SHP77 (cell line): ENCODE measurements around the gene MPRIP.
"Not testable (repeated sequence)": the region's sequence is repeated elsewhere in the genome, so short reads cannot be mapped to it uniquely, and the experiment has no call there.

ENCODE experiments used
- DNase-seq, 2 experiments: peaks; one replicate each; lab custom pipeline; 2025; lab: John Stamatoyannopoulos, UW

The MPRIP gene

DNA sequence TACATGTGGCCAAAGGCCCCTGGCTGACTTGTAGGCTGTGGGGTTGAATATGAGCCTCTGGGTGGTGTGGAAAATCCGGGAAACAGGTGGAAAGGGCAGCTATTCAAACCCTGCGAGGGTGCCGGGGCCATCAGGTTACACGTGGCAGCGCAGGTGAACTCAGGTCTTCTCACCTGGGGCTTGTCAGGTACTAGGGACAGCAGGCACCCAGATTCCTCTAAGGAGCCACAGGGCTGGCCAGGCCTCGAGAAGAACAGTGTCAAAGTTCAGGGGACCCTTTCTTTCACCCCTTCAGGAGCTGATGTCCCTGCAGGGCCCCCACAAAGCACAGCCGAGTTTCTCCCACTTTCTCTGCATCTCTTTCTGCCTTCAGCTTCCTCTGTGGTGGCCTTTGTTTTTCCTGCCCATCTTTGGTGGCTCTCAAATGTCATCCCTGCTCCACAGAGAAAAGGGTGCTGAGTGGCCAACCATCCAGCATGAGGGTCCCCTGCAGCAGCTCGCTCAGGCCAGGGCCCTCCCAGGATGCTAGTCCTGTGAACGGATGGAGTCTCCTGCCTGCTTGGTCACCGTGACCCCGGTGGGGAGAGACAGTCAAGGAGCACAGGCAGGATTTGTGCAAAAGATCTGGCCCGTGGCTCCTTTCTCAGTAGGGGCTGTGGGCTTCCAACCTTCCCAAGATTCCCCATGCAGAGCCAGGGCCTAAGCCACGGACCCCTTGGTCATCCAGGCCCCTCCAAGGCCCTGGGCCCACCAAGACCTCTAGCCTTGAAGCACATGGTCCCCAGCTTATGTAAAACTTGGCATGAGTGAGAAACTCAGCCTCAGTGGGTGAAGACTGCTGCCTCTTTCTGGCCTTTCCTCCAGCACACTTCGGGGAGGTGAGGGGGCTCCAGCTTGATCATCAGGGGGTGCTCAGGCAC lies 28.2 kb upstream of the MPRIP start:
- DNase-seq = not testable (repeated sequence)

DNA sequence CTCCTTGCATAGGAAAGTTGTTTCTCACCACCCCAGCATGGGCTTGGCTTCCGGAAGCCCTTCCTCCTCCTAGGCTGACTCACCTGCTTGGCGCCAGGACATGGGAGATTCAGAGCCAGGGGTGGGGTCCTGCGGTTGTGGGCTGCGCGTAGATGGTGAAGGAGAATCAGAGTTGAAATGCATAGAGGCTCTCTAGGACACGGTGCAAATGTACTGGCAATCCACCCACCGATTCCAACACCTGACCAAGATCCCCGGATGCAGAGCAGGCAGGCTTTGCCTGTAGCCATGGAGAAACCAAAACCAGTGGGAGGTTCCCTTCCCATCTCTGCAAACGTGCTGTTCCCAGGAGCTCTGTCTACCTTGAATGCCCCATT lies 27.5 kb upstream of the MPRIP start:
- DNase-seq = not testable (repeated sequence)

DNA sequence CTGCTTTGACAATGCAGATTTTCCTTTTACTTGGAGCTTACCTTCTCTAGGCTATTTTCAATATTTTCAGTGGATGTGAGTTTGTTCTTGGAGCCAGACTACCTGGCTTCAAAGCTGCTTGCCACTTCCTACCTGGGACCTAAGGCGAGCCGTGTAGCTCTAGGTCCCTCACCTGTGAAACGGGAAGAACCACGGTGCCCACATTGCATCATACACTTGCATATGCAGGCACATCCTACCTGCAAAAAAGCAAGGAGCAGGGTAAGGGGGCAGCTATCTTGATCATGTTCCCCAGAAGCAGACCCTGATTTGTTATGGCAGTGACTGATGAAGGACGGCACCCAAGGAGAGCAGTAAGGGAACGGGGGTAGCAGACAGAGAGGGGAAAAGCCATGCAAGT lies 27.0 kb upstream of the MPRIP start:
- DNase-seq = no peak

DNA sequence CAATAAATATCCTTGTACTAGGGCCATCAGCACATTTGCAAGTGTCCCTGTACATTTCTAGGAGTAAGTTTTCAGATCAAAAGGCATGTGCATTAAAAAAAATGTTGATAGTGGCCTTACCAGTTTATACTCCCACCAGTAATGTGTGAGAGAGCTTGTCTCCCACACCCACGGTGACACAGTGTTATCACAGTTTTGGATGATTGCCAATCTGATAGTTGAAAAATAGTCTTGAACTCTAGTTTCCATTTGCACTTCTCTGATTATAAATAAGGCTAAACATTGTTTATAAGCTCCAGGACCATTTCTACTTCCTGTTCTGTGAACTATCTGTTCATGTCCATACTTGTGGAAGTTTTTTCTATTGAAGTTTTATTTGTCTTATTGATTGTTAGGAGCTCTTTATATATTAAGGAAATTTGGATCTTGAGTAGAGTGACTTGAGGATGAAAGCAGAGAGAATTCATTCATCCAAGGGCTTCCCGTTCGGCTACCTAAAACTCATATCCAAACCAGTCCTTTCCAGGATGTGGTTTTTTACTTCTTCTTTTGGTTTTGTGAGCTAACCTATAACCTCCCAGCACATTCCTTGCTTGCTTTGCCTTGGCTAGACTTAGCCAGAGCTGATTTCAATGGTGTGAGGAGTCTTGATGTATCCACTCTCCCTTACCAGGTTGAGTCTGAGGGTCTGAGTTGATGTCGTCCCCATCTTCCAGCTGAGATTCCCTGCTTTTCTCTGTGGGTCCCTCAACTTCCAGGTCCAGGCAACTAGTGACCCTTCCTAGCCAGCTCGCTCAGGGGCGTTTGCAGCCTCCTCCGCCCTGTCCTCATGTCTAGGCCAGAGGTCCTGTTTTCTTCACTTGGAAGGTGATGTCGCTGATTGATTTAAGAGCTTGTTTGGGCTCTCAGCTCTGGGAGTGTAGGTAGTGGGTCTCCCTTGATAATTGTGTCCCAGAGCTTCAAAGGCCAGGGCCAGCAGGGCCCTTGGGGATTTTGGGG lies 25.8 kb upstream of the MPRIP start:
- DNase-seq = not testable (repeated sequence)

DNA sequence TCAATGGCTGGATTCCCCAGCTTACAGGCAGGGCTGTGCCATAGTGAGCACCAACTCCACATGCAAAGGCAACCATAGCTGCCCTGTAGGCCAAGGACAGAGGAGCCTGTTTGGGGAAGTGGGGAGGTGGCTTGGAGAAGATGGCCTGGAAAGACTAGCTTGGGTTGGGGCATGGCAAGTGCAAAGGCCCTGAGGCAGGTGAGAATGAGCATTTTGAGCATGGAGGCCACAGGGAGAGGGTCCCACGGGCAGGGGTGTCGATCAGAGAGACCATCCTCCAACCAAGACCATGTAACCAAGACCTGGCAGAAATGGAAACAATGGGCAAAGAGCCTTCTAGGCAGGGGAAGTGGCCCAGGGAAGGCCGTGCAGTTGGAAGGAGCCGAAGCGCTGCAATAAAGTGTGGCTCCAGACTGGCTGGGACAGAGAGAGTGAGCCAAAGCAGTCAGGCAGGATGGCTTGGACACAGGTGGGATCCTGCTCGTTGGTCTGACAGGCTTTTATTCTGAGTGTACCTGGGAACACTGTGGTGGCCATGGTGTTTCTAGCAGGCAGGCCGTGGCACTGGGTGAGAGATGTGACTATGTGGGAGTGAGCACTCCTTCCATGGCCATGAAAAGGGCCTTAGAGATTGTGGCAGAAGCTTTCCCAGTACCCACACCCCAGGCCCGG lies 24.8 kb upstream of the MPRIP start:
- DNase-seq = no peak

DNA sequence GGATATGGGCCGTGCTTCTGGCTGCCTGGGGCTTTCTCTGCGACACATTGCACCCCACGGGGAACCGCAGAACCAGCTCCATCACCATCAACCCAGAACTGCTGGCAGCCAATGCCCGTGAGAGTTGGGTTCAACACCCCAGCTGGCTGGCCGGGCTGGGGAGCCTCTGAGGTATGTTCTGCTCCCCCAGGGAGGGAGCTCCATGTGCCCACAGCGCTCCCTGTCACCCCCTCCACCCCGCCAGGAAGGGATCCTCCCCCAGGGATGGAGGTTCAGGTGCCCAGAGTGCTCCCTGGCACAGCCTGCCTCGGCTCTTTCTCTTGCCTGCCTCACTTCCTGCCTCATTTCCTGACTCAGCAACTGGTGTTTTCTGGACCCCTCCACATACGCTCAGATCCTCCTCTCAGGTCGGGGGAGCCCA lies 24.2 kb upstream of the MPRIP start:
- no peak for DNase-seq

DNA sequence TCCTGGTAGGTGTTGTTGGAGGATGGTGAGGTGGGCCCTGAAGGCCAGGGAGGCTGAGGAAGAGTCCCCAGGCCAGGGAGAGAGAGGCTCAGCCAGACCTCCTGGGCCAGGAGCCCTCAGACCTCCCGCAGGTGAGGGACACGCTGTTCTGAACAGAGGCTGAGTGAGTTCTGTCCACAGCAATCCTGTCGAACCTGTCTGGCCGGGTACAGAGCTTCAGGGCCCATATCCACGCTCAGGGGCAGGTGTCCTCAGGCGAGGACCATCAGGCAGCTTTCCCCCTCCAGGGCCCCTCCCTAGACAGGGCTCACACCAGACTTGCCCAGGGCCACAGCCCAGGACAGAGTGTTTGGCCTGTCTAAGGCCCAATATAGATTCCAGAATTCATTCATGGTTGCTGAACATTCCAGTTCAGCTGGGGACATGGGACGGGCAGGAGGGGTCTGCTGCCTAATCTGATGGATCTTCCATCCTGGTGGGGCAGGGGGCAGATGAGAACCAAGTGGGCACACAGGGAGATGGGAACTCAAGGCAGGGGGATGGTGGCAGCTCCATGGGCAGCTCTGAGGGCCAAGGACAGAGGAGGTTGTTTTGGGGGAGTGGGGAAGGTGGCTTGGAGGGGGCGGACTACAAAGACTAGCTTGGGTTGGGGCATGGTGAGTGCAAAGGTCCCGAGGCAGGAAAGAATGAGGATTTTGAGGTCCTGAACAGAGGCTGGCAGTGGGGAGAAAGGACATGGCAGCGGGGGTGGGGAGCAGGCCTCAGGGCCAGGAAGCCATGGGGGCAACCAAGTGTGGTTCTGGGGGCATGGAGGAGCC lies 23.4 kb upstream of the MPRIP start:
- no peak for DNase-seq

DNA sequence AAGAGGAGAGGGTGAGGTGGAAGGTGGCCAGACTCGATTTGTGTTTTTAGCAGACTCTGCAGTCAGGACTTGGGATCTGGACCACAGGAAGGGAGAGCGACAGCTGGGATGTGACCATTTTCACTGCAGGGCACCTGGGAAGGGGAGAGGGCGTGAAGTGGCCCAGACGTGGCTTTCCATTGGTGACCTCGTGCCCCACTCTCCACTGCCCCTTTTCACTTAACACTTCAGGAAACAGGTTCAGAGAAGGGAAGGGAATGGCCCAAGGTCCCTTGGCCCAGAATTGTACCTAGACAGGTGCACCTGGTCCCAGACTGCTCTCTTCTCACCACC lies 22.9 kb upstream of the MPRIP start:
- no peak for DNase-seq

DNA sequence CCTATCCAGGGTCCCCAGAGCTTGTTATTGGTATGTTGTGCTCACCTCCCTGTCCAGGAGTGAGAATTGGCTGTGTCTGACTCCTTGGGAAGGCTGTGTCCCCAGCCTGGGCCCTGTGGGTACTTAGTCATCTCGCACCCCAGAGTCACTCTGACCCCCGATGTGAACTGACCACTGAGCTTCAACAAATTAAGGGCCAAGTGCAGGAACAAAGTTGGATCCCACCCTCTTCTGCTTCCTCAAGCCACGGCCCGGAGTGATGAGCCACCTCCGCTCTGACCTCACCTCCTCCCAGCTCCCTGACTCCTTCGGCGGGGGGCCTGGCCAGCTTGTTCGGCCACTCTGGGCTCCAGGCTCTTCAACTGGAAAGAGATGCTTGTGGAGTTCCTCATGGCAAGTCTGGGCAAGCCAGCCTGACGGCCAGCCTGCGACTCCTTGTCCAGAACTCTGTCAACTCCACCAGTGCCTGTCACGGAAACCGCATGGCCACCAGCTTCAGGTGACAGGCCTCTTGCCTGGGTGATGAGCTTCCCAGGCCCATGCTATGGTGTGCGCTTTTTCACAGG lies 22.3 kb upstream of the MPRIP start:
- peak in 1 of 2 experiments; percentile 67 for DNase-seq

DNA sequence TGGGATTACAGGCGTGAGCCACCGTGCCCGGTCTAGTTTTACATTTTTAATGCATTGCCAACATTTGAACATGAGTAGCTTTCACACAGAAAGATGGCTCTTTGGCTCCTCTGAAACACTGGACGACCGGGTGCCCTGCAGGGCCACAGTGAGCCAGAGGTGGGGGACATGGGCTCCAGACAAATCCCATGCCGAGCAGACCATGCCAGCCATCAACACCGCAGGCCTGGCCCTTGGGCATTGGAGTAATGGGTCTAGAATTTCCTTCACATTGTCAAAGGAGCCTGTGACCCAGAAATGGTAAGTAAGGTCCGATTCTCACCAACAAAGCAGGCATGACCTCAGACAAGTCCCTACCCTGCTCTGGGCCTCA lies 21.4 kb upstream of the MPRIP start:
- no peak for DNase-seq

DNA sequence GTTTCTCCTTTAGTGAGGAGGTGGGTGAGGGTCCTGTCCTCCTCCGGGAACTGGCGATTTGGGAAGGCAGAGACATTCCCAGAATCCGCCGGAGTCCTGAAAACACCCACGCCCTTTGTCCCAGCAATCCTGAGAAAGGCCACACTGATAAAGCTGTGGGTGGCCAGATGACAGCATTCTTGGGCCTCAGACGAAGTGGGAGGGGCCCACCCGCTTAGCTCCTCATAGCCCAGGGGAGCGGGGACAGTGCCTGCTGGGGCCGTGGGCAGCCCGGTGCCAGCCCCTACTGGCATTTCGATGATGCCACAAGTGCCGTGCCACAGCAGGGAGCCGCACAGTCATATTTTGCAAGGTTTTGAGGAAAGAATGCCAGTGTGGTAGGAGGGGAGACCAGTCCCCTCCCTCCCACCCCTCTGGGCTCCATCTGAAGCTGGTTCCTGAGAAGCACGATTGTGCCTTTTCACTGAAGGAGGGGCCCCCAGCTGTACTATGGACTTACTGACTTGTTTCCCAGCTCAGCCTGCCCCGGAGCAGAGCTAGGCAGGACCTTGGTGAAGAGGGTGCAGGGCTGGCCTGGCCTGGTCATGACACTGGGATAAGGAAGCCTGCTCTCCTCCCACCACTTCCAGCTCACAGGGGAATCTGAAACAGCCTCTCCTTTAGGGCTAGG lies 20.9 kb upstream of the MPRIP start:
- no peak for DNase-seq

DNA sequence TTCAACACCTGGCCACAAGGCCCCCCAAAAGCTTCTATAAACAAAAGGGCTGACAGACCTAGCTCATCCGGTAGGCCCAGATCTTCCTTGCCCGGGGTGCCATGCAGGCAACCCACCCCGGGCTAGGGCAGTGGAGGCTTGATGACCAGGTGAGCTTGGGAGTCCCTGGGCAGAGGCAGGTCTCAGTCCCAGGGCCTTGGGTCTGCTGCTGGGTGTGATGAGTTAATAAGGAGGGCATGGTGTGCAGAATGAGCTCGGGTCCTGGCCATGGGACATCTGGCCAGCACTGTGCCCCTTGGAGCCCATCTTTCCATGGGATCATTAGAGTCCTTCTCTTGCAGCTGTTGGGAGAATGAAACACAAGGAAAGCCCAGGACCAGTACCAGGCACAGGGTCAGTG lies 20.2 kb upstream of the MPRIP start:
- no peak for DNase-seq

DNA sequence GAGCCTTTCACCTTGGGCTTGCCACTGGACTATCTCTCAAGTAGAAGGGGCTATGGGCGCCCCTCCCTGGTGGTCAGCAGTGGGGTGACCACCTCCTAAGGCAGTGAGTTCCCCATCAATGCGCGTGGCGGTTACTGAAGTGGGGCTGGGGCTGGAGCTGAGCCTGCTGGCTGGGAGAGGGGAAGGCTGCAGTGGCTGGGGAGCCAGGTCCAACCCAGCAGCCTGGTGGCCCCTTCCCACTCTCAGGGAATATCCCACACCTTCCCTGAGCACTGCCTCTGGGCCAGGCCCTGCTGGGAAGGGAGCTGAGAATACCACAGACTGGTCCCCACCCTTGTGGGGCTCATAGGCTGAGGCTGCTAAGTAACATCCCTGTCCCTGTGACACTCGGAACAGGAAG lies 19.8 kb upstream of the MPRIP start:
- DNase-seq = no peak

DNA sequence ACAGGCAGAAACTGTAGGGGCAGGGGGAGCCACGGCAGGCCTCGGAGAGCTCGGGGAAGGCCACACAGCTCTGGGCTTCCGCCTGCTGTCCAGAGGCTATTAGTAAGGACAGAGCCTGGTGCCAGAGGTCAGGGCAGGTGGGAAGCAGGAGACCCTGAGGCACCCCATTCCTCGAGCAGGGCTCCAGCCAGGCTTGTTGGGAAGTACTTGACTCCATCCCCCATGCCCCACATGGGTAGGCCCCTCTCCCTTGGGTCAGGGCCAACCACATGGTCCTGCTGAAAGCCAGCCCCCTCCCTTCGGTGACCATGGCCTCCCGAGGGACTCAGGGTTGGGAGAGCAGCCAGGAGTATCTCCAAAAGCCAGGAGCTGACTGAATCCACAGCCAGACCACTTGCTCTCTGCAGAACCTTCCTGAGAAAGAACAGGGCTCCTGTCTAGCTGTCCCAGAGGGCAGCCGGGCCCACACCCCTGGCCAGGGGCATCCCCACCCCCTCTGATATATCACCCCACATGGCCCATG lies 17.4 kb upstream of the MPRIP start:
- DNase-seq = no peak

DNA sequence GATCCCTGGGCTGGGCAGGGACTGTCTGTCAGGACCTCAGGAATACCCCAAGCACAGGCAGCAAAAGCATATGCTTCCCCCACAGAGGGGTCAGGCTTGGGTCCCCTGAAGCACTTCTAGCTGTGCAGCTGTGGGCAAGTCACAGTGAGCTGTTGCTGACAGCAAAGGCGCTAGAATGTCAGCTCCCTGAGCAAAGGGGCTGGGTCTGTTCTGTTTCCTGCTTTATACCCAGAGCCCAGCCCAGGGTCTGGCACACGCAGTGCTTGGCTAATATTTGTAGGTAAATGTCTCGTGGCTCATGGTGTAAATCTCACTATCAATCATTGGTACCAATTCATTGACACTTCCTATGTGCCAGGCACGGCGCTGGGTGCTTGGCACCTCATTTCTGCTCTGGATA lies 16.6 kb upstream of the MPRIP start:
- no peak for DNase-seq

DNA sequence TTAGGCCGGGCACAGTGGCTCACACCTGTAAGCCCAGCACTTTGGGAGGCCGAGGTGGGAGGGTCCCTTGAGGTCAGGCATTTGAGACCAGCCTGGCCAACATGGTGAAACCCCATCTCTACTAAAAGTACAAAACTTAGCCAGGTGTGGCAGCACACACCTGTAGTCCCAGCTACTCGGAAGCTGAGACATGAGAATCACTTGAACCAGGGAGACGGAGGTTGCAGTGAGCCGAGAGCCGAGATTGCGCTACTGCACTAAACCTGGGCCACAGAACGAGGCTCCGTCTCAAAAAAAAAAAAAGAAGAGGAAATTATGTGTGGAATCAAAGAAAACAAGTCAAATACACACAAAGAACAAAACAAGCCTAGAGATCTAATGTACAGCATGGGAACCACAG lies 16.1 kb upstream of the MPRIP start:
- DNase-seq = no peak

DNA sequence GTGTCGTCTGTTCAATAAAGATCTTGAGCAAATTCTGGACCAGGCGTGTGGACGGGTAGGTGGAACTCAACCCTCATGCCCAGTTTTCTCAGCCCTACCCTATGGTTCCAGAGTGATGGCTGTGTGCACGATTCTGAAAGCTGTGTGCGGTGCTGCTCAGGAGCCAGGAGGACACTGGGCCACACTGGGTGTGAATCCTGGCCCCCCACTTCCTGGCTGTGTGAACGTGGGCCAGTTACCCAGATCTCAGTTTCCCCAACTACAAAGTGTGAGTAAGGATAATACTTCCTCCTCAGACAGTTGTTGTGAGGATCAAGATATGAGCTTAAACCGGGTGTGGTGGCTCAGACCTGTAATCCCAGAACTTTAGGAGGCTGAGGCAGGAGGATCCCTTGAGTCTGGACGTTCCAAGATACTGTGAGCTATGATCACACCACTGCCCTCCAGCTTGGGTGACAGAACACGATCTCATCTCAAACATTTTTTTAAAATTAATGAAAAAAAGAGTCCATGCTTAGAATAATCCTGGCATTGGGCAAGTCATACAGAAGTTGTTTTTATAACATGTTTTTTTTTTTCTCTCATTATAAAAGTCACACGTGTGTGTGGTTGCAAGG lies 14.7 kb upstream of the MPRIP start:
- no peak for DNase-seq

DNA sequence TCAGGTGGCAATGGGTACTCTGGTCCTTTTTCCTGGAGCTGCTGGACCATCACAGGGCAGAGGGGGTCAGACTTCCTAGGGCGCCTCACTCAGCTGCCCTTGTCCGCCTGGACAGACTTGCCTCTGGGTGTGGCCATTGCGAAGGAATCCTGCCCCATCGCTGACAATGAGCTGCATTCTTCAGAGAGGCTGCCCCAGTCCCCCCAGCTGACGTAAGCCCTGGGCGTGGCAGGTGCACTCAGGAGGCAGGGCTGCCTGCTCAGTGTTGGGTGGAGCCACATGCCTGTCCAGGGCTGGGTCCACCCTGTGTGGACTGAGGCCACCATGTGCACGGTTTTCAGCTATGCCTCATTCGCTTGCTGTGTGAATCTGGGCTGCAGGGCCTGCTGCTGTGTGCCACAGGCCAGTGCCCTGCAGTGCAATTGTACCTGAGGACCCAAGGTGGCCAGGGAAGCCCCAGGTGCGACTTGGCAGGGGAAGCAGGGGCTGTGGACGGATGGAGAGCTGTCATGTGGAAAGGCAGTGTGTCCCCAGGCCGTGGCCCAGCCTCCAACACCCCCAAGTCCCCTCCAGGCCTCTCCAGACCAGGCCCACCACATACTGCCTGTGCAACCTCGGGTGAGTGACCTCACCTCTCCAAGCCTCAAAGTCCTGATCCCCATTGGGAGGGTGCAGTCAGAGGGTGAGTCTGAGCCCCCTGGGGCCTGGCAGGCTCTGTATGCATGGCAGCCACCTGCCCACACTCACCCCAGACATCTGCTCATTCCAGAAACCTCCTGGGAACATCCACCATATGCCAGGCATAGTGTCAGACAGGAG lies 14.0 kb upstream of the MPRIP start:
- peak; percentile 88 to 95 for DNase-seq
